HepG2 (cell line): ENCODE data around the gene PRXL2B. TPM values are rescaled to one million over a fixed set of nuclear protein-coding genes. Genes with fewer than 3 reads are reported as not detected.

Experiments
- HNRNPH1 ChIP-seq: fragments of 200-400 bp; formaldehyde crosslinking; optimal IDR thresholded peaks from 2 replicates; pipeline ENCODE3; 2017; ENCODE audit warnings: mild to moderate bottlenecking, low read depth, low read length
- HNRNPK ChIP-seq: fragments of 200-400 bp; formaldehyde crosslinking; IDR thresholded peaks from 2 replicates; pipeline ENCODE4 v1.6.1; 2018; ENCODE audit warnings: low read length, low read depth, moderate library complexity, mild to moderate bottlenecking; ENCODE audit not compliant: poor library complexity, severe bottlenecking
- KAT2B ChIP-seq: fragments of 150-350 bp; IDR thresholded peaks from 2 replicates; pipeline ENCODE4 v1.6.1; 2014; ENCODE audit warnings: low read depth, low read length, borderline replicate concordance
- PATZ1 ChIP-seq: sonication (generic); formaldehyde crosslinking; IDR thresholded peaks from 2 replicates; pipeline ENCODE4 v1.4.0; 2020; ENCODE audit warnings: missing genetic modification reagents
- PITX1 ChIP-seq: sonication (generic); formaldehyde crosslinking; IDR thresholded peaks from 2 replicates; pipeline ENCODE4 v1.5.1; 2020; ENCODE audit warnings: mild to moderate bottlenecking, missing genetic modification reagents
- RARA ChIP-seq: IDR thresholded peaks from 2 replicates; pipeline ENCODE4 v1.6.1; 2016; ENCODE audit warnings: missing genetic modification reagents, missing compliant biosample characterization
- SRSF4 ChIP-seq: fragments of 200-400 bp; formaldehyde crosslinking; IDR thresholded peaks from one replicate; pipeline ENCODE4 v1.6.1; 2018; ENCODE audit warnings: mild to moderate bottlenecking, low read depth, low read length, moderate library complexity; ENCODE audit not compliant: poor library complexity, severe bottlenecking
- TFAP4 ChIP-seq: sonication (generic); IDR thresholded peaks from 2 replicates; pipeline ENCODE4 v1.6.1; 2016; ENCODE audit warnings: low read depth, borderline replicate concordance
- ZBTB2 ChIP-seq: sonication (generic); formaldehyde crosslinking; IDR thresholded peaks from 2 replicates; pipeline ENCODE4 v1.8.0; 2022; ENCODE audit warnings: low read depth, missing genetic modification reagents
- ZNF468 ChIP-seq: sonication (generic); formaldehyde crosslinking; IDR thresholded peaks from 2 replicates; pipeline ENCODE4 v1.8.0; 2022; ENCODE audit warnings: mild to moderate bottlenecking, moderate library complexity, missing genetic modification reagents
- ZNF761 ChIP-seq: sonication (generic); formaldehyde crosslinking; conservative IDR thresholded peaks from 2 replicates; pipeline ENCODE4 v1.4.0; 2020; ENCODE audit warnings: mild to moderate bottlenecking, missing genetic modification reagents
- ZNF841 ChIP-seq: sonication (generic); formaldehyde crosslinking; IDR thresholded peaks from 2 replicates; pipeline ENCODE4 v1.8.1; 2023; ENCODE audit warnings: missing genetic modification reagents, borderline replicate concordance
- polyA plus RNA-seq, 8 experiments: library from polyadenylated mRNA; depleted of rRNA in 3 of 8; stranded (reverse) in 7 of 8; unstranded in 1 of 8; fragments of >200 nt; fragmentation: Illumina TruSeq in 4 of 8; extraction: Trizol in 4 of 8; gene quantifications; 2 replicates each; pipeline versions ENCODE4 v1.2.1 to v1.2.3, GENCODE V29; 2011 to 2016; ENCODE audit warnings: low read depth in 4 of 8, missing spikeins in 1 of 8, mixed read lengths in 1 of 8; ENCODE audit not compliant: insufficient read depth in 1 of 8
- total RNA-seq, 5 experiments: library from RNA; depleted of rRNA; stranded (reverse); fragments of >200 nt; fragmentation: Illumina TruSeq; extraction: Trizol; gene quantifications; 2 replicates each; pipeline ENCODE4 v1.2.3, GENCODE V29; 2016; ENCODE audit warnings: low read depth in 1 of 5

The PRXL2B gene
- total and polyA plus RNA-seq, 2 of the 13 experiments (the other 11 are each of a cell fraction or from before 2014, with no cell fraction given) = 16.8 to 22.1 TPM

- TF ChIP-seq SRSF4 = no peak
- TF ChIP-seq PITX1 (CRISPR knock-in tag) = peak; percentile 45; the same call in 1 of the 2 replicates
- TF ChIP-seq RARA (CRISPR knock-in tag) = peak; percentile 49
- peak; percentile 76 for TF ChIP-seq PATZ1
- no peak for TF ChIP-seq HNRNPK
- TF ChIP-seq TFAP4 = peak; percentile 12; the same call in 1 of the 2 replicates
- TF ChIP-seq ZNF468 (CRISPR knock-in tag) = 0 out of 2 replicates have a peak, but pooled peaks have one; percentile 44
- 0 out of 2 replicates have a peak, but pooled peaks have one; percentile 41 for TF ChIP-seq ZNF761
- no peak for TF ChIP-seq ZNF841 (CRISPR knock-in tag)
- no peak for TF ChIP-seq HNRNPH1
- peak; percentile 45; the same call in 1 of the 2 replicates for TF ChIP-seq ZBTB2 (CRISPR knock-in tag)
- no peak for TF ChIP-seq KAT2B
Observed at GRCh38 chr1:2544093-2544874, 42.3 kb upstream of the PRXL2B start (continued).
